SK-N-SH (cell line): ENCODE results near the gene PDE6G. TPM values are rescaled to one million over a fixed set of nuclear protein-coding genes. Genes with fewer than 3 reads are reported as not detected.

Experiments
- CTCF ChIA-PET: fragments of 300-600, 350-600 bp; formaldehyde crosslinking; extraction: SDS; loops from one replicate; lab custom pipeline; 2021; lab: Yijun Ruan, JAX
- POLR2A ChIA-PET: fragments of 350-600 bp; sonication (Branson Sonifier 250); formaldehyde crosslinking; extraction: SDS; loops from one replicate; lab custom pipeline; 2020; ENCODE audit warnings: antibody characterized with exemption, inconsistent platforms; lab: Yijun Ruan, JAX
- DNase-seq: peaks from one replicate; pipeline ENCODE4 v3.0.0; 2012
- H2AFZ ChIP-seq: fragments of 200-600 bp; sonication (generic); 2 replicates; pipeline ENCODE4 v1.8.1; 2016; ENCODE audit warnings: antibody characterized with exemption, mild to moderate bottlenecking, low read depth
- H3F3A ChIP-seq: fragments of 200-600 bp; sonication (generic); replicated peaks from 2 replicates; pipeline ENCODE3; 2016; ENCODE audit warnings: antibody characterized with exemption, mild to moderate bottlenecking; ENCODE audit not compliant: insufficient read depth
- H3K27ac ChIP-seq, 2 experiments: fragments of 200-500 bp in 1 of 2; fragments of 200-600 bp in 1 of 2; sonication (Bioruptor generic) in 1 of 2; sonication (generic), shearing (Covaris generic) in 1 of 2; 2 replicates each; pipeline versions ENCODE4 v1.5.1 to v1.6.1; 2014 to 2016; ENCODE audit warnings: low read depth in 2 of 2, inconsistent platforms in 1 of 2, low read length in 1 of 2, mild to moderate bottlenecking in 1 of 2, mixed read lengths in 1 of 2
- H3K27me3 ChIP-seq: fragments of 200-600 bp; sonication (generic), shearing (Covaris generic); 2 replicates; pipeline ENCODE4 v1.6.1; 2016; ENCODE audit warnings: mixed run types; ENCODE audit not compliant: insufficient read depth
- H3K36me3 ChIP-seq, 2 experiments: fragments of 200-500 bp in 1 of 2; fragments of 200-600 bp in 1 of 2; sonication (Bioruptor generic) in 1 of 2; sonication (generic) in 1 of 2; replicated peaks in 1 of 2; 2 replicates each; pipeline versions ENCODE3 to v1.5.1; 2014 to 2016; ENCODE audit warnings: low read length in 1 of 2, mild to moderate bottlenecking in 1 of 2; ENCODE audit not compliant: insufficient read depth in 2 of 2, control insufficient read depth in 1 of 2
- H3K4me1 ChIP-seq, 2 experiments: fragments of 200-500 bp in 1 of 2; fragments of 200-600 bp in 1 of 2; sonication (Bioruptor generic) in 1 of 2; sonication (generic), shearing (Covaris generic) in 1 of 2; 2 replicates each; pipeline versions ENCODE4 v1.5.1 to v1.6.1; 2014 to 2016; ENCODE audit warnings: low read depth in 1 of 2, low read length in 1 of 2, mixed run types in 1 of 2; ENCODE audit not compliant: insufficient read depth in 2 of 2, control insufficient read depth in 1 of 2
- H3K4me2 ChIP-seq: fragments of 200-600 bp; sonication (generic), shearing (Covaris generic); 2 replicates; pipeline ENCODE4 v1.6.1; 2017; ENCODE audit warnings: mixed run types
- H3K4me3 ChIP-seq, 2 experiments: fragments of 200-500 bp in 1 of 2; fragments of 200-600 bp in 1 of 2; sonication (Bioruptor generic) in 1 of 2; sonication (generic), shearing (Covaris generic) in 1 of 2; 2 replicates each; pipeline versions ENCODE4 v1.5.1 to v1.8.1; 2014 to 2016; ENCODE audit warnings: low read depth in 2 of 2, inconsistent platforms in 1 of 2, low read length in 1 of 2, mild to moderate bottlenecking in 1 of 2, mixed read lengths in 1 of 2, moderate library complexity in 1 of 2
- H3K79me2 ChIP-seq: fragments of 200-600 bp; sonication (generic); 2 replicates; pipeline ENCODE4 v1.8.1; 2017; ENCODE audit warnings: mild to moderate bottlenecking; ENCODE audit not compliant: insufficient read depth
- H3K9ac ChIP-seq: fragments of 200-600 bp; sonication (generic); 2 replicates; pipeline ENCODE4 v1.6.1; 2017; ENCODE audit warnings: mixed run types
- H3K9me2 ChIP-seq: fragments of 200-600 bp; sonication (generic); 2 replicates; pipeline ENCODE4 v1.6.1; 2017; ENCODE audit warnings: mixed run types
- H3K9me3 ChIP-seq: fragments of 200-600 bp; sonication (generic); 2 replicates; pipeline ENCODE4 v1.6.1; 2017; ENCODE audit warnings: mixed run types, mild to moderate bottlenecking, moderate library complexity
- H4K20me1 ChIP-seq: fragments of 200-600 bp; sonication (generic); 2 replicates; pipeline ENCODE4 v1.6.1; 2017; ENCODE audit warnings: mild to moderate bottlenecking, mixed run types; ENCODE audit not compliant: insufficient read depth
- EP300 ChIP-seq, 2 experiments: IDR thresholded peaks; 2 replicates each; pipeline versions ENCODE4 v1.4.0 to v1.6.1; 2012; ENCODE audit warnings: borderline replicate concordance in 1 of 2, low read depth in 1 of 2, low read length in 1 of 2
- FOSL2 ChIP-seq: IDR thresholded peaks from 2 replicates; pipeline ENCODE4 v1.4.0; 2012; ENCODE audit warnings: low read depth, mild to moderate bottlenecking, moderate library complexity, borderline replicate concordance
- FOXJ3 ChIP-seq: sonication (generic); formaldehyde crosslinking; IDR thresholded peaks from 2 replicates; pipeline ENCODE4 v1.5.1; 2020; ENCODE audit warnings: mild to moderate bottlenecking, missing genetic modification reagents
- GABPA ChIP-seq: IDR thresholded peaks from 2 replicates; pipeline ENCODE4 v1.4.0; 2012; ENCODE audit warnings: low read depth, mild to moderate bottlenecking
- GATA2 ChIP-seq: sonication (generic); formaldehyde crosslinking; IDR thresholded peaks from 2 replicates; pipeline ENCODE4 v1.5.0; 2020; ENCODE audit warnings: mild to moderate bottlenecking, missing genetic modification reagents
- JUND ChIP-seq: IDR thresholded peaks from 2 replicates; pipeline ENCODE4 v1.4.0; 2012
- MAX ChIP-seq: IDR thresholded peaks from 2 replicates; pipeline ENCODE4 v1.4.0; 2012; ENCODE audit warnings: low read depth
- MEF2A ChIP-seq: IDR thresholded peaks from 2 replicates; pipeline ENCODE4 v1.4.0; 2012; ENCODE audit warnings: low read depth, borderline replicate concordance
- MXI1 ChIP-seq: IDR thresholded peaks from 2 replicates; pipeline ENCODE4 v1.6.1; 2012; ENCODE audit warnings: mild to moderate bottlenecking, low read depth, low read length, improper control_type of control experiment
- NRF1 ChIP-seq: IDR thresholded peaks from 2 replicates; pipeline ENCODE4 v1.6.1; 2012; ENCODE audit warnings: low read depth, mild to moderate bottlenecking, low read length
- RCOR1 ChIP-seq: fragments of 150-350 bp; IDR thresholded peaks from 2 replicates; pipeline ENCODE4 v1.6.1; 2017; ENCODE audit warnings: antibody characterized with exemption, low read length
- REST ChIP-seq: IDR thresholded peaks from 2 replicates; pipeline ENCODE4 v1.6.1; 2012; ENCODE audit warnings: mild to moderate bottlenecking, low read depth, low read length, moderate library complexity
- RXRA ChIP-seq: IDR thresholded peaks from 2 replicates; pipeline ENCODE4 v1.4.0; 2012; ENCODE audit warnings: low read depth, mild to moderate bottlenecking, borderline replicate concordance
- SIN3A ChIP-seq: IDR thresholded peaks from 2 replicates; pipeline ENCODE4 v1.6.1; 2012; ENCODE audit warnings: low read depth, mild to moderate bottlenecking, low read length, moderate library complexity, borderline replicate concordance
- TEAD4 ChIP-seq: IDR thresholded peaks from 2 replicates; pipeline ENCODE4 v1.4.0; 2012; ENCODE audit warnings: mild to moderate bottlenecking, borderline replicate concordance; ENCODE audit not compliant: insufficient read depth
- USF1 ChIP-seq: IDR thresholded peaks from 2 replicates; pipeline ENCODE4 v1.4.0; 2012; ENCODE audit warnings: low read depth, borderline replicate concordance
- WGBS: methylation state at CpG from one replicate; pipeline ENCODE4 v1.1.6; 2017; ENCODE audit warnings: low lambda C conversion rate; 5-methylcytosine and 5-hydroxymethylcytosine counted together
- polyA plus RNA-seq, 3 experiments: library from polyadenylated mRNA; depleted of rRNA; stranded (reverse); fragments of >200 nt; gene quantifications; 2 replicates each; pipeline ENCODE4 v1.2.3, GENCODE V29; 2012

PDE6G gene
- polyA plus RNA-seq (2012; rRNA removed), result 4.4 and 5.0 TPM in 2 replicates
- polyA plus RNA-seq (2012; cell fraction: cytosol; rRNA removed), result 1.2 and 2.3 TPM in 2 replicates
- 2.0 and 2.5 TPM in 2 replicates for polyA plus RNA-seq (2012; cell fraction: nucleus; rRNA removed)

GRCh38 chr17:81656118-81656743 is at the start of gene PDE6G:
Gene PDE6G (minus strand): TSS chr17:81656542. CDS start chr17:81653305, 3,237 bp downstream.
- TF ChIP-seq MAX (no peak), USF1 (no peak), EP300 (IDR thresholded peaks at IDR 0.05; ENCODE audit: borderline replicate concordance in 1 of 2, low read depth in 1 of 2, low read length in 1 of 2) (no peak), JUND (no peak), FOXJ3 (CRISPR knock-in tag) (no peak), REST (no peak), TEAD4 (no peak), GATA2 (CRISPR knock-in tag) (no peak), GABPA (no peak), FOSL2 (no peak), MEF2A (no peak), RXRA (no peak), RCOR1 (no peak), MXI1 (no peak), SIN3A (no peak), NRF1 (no peak)
- TF ChIP-seq, all 33 proteins: peak for 0
- Histone ChIP-seq H2AFZ (no peak within 1 kb of the TSS), H3K27ac (no peak within 1 kb of the TSS), H3K9ac (no peak within 1 kb of the TSS), H3K4me1 (peaks cover 3 to 7% of the 10 kb centered on the region in 2 experiments; a peak in 2 of 4 replicates), H3K9me3 (no peaks in the 10 kb centered on the region), H3F3A (peaks cover 3% of the 10 kb centered on the region), H4K20me1 (no peaks in the 10 kb centered on the region), H3K27me3 (no peaks in the 10 kb centered on the region), H3K9me2 (no peaks in the 10 kb centered on the region), H3K36me3 (no peaks in the 10 kb centered on the region), H3K4me2 (no peak within 1 kb of the TSS), H3K4me3 (no peak within 1 kb of the TSS), H3K79me2 (no peaks in the 10 kb centered on the region)
- CTCF ChIA-PET, result interaction anchor here (0.7 to 1.3 kb wide), 4 partner anchors 9 to 19 kb away, joined by 3 to 4 read pairs (median 4); no protein-coding TSS in a partner anchor
- no peak for DNase-seq
- 83% methylated on average over 15 of the region's 15 CpGs for WGBS
- POLR2A ChIA-PET, result interaction anchor here (1.9 kb wide), 1 partner anchor 10 kb away, joined by 7 read pairs; the partner anchor contains the start of genes CCDC137 and OXLD1
